HG02759 (cell line): ENCODE measurements around the gene PLD3.
"Not testable (repeated sequence)": the region's sequence is repeated elsewhere in the genome, so short reads cannot be mapped to it uniquely, and the experiment has no call there.

Source experiments
- ATAC-seq: cut with Tn5 transposase; IDR thresholded peaks from one replicate; pipeline ENCODE4 v1.9.1; 2021; ENCODE audit warnings: mild to moderate bottlenecking, moderate library complexity; ENCODE audit not compliant: unreplicated experiment

PLD3 gene

GRCh38 chr19:40331052-40331451 lies 17.4 kb upstream of the PLD3 start:
- no peak for ATAC-seq

- ATAC-seq: no peak
These were observed 15.8 kb upstream of the PLD3 start for GRCh38 chr19:40332669-40333068.

GRCh38 chr19:40333083-40333482 lies 15.4 kb upstream of the PLD3 start:
- not testable (repeated sequence) for ATAC-seq

- ATAC-seq: no peak
These were observed 13.4 kb upstream of the PLD3 start for GRCh38 chr19:40335101-40335500.

GRCh38 chr19:40335855-40336600 lies 12.5 kb upstream of the PLD3 start:
- ATAC-seq: no peak

- no peak for ATAC-seq
These were observed 11.9 kb upstream of the PLD3 start for GRCh38 chr19:40336601-40336900.

- no peak for ATAC-seq
These were observed 11.4 kb upstream of the PLD3 start for GRCh38 chr19:40337107-40337506.

- no peak for ATAC-seq
These were observed 10.9 kb upstream of the PLD3 start for GRCh38 chr19:40337594-40337993.

GRCh38 chr19:40339018-40339728 lies 9.3 kb upstream of the PLD3 start:
- ATAC-seq: no peak

GRCh38 chr19:40341601-40342482 lies 6.7 kb upstream of the PLD3 start:
- no peak for ATAC-seq

- no peak for ATAC-seq
These were observed 5.7 kb upstream of the PLD3 start for GRCh38 chr19:40342644-40343311.

GRCh38 chr19:40344422-40344821 lies 4.1 kb upstream of the PLD3 start:
- no peak for ATAC-seq

GRCh38 chr19:40348961-40349507 lies 539 bp downstream of the PLD3 start:
- no peak for ATAC-seq

GRCh38 chr19:40355975-40356680 lies 7.6 kb downstream of the PLD3 start:
- no peak for ATAC-seq

GRCh38 chr19:40356681-40357595 lies 8.4 kb downstream of the PLD3 start:
- no peak for ATAC-seq

- ATAC-seq: no peak
These were observed 9.1 kb downstream of the PLD3 start for GRCh38 chr19:40357640-40358039.

- ATAC-seq: peak; percentile 54
These were observed 10.3 kb downstream of the PLD3 start for GRCh38 chr19:40358773-40359172.

- ATAC-seq: no peak
These were observed 11.7 kb downstream of the PLD3 start for GRCh38 chr19:40360020-40360707.
